Activated CD8-positive, alpha-beta T cell treated with anti-CD3 and anti-CD28 coated beads for 36 hours (primary cell): Measurements from ENCODE around the gene TMEM240. TPM values are rescaled to one million over a fixed set of nuclear protein-coding genes. Genes with fewer than 3 reads are reported as not detected.
"Not testable (repeated sequence)": the region's sequence is repeated elsewhere in the genome, so short reads cannot be mapped to it uniquely, and the experiment has no call there.

Experiments used
- ATAC-seq: fragments of 200-7000 bp; cut with Tn5 transposase; one replicate; pipeline ENCODE4 v1.10.0; 2021; ENCODE audit warnings: mild to moderate bottlenecking, moderate library complexity
- CTCF ChIA-PET: fragments of 350-600 bp; sonication (Branson Sonifier 250); formaldehyde crosslinking; loops from one replicate; lab custom pipeline; 2021; ENCODE audit warnings: antibody characterized with exemption; lab: Charles Lee
- POLR2A ChIA-PET: fragments of 350-600 bp; sonication (Branson Sonifier 250); formaldehyde crosslinking; loops from one replicate; lab custom pipeline; 2021; ENCODE audit warnings: antibody characterized with exemption; lab: Charles Lee
- DNase-seq: peaks from one replicate; pipeline ENCODE4 v3.0.0-alpha.2; 2020
- H3K27ac Mint-ChIP-seq: one replicate; pipeline ENCODE4 v1.8.0; 2021; ENCODE audit warnings: mild to moderate bottlenecking, mixed read lengths
- H3K27me3 Mint-ChIP-seq: one replicate; pipeline ENCODE4 v1.8.0; 2021; ENCODE audit warnings: mixed read lengths
- H3K36me3 Mint-ChIP-seq: one replicate; pipeline ENCODE4 v1.8.0; 2021; ENCODE audit warnings: low read depth, mixed read lengths
- H3K4me1 Mint-ChIP-seq: one replicate; pipeline ENCODE4 v1.8.0; 2021; ENCODE audit warnings: low read depth, mixed read lengths
- H3K4me3 Mint-ChIP-seq: one replicate; pipeline ENCODE4 v1.8.0; 2021; ENCODE audit warnings: mild to moderate bottlenecking, moderate library complexity, mixed read lengths
- H3K9me3 Mint-ChIP-seq: one replicate; pipeline ENCODE4 v1.8.0; 2021; ENCODE audit warnings: mixed read lengths
- intact Hi-C: fragments of 100-400 bp; cut with micrococcal nuclease; formaldehyde crosslinking; loops from one replicate; pipeline ENCODE4 v1.10.0; 2022
- total RNA-seq, 2 experiments: library from RNA; stranded (reverse); gene quantifications; one replicate each; pipeline ENCODE4 v1.2.3, GENCODE V29; 2021
- TF ChIP-seq, protein P1 (sequence below): fragments of 200-600 bp; IDR thresholded peaks from one replicate; pipeline ENCODE4 v1.8.0; 2022; ENCODE audit warnings: antibody characterized with exemption, mild to moderate bottlenecking

TMEM240 gene
- total RNA-seq, 2 experiments from 2014 or later: 0.45 to 0.74 TPM

DNA sequence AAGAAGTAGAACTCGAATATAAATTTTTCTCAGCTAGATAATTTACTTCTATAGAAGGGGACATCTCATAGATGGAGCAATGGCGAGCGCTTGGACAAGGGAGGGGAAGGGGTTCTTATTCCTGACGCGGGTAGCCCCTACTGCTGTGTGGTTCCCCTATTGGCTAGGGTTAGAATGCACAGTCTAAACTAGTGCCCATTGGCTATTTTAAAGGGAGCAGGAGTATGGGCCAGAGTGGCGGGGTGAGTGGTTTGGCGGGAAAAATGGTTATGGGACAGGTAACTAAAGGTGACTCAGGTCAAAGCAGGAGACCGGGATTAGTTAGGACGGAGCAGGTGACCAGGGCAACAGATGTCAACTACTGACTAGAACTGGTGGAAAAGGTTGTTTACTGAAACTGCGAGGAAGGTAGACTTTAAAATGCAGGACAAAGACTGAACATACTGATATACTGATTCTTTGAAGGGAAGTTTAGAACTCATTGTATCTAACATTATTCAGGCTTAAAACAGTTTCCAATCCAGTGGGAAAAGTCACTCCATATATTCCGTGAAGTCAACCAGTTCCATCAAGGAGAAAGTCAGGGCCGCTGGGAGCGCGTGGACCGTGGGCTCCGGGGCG is 29.4 kb downstream of the TMEM240 start:
- H3K27me3 Mint-ChIP-seq: no peaks in the 10 kb centered on the region
- H3K9me3 Mint-ChIP-seq: no peaks in the 10 kb centered on the region
- intact Hi-C loops: no loop called here
- no peak for ATAC-seq
- POLR2A ChIA-PET: interaction anchor here (1.1 to 1.6 kb wide), 2 partner anchors 18 to 112 kb away, joined by 3 to 4 read pairs; partner anchors contain the start of gene CCNL2
- peak; percentile 42 for DNase-seq
- peaks cover 10% of the 10 kb centered on the region for H3K4me1 Mint-ChIP-seq
- CTCF ChIA-PET: no interaction called here
- H3K27ac Mint-ChIP-seq: peak overlapping the region; percentile 92
- TF ChIP-seq, protein P1, sequence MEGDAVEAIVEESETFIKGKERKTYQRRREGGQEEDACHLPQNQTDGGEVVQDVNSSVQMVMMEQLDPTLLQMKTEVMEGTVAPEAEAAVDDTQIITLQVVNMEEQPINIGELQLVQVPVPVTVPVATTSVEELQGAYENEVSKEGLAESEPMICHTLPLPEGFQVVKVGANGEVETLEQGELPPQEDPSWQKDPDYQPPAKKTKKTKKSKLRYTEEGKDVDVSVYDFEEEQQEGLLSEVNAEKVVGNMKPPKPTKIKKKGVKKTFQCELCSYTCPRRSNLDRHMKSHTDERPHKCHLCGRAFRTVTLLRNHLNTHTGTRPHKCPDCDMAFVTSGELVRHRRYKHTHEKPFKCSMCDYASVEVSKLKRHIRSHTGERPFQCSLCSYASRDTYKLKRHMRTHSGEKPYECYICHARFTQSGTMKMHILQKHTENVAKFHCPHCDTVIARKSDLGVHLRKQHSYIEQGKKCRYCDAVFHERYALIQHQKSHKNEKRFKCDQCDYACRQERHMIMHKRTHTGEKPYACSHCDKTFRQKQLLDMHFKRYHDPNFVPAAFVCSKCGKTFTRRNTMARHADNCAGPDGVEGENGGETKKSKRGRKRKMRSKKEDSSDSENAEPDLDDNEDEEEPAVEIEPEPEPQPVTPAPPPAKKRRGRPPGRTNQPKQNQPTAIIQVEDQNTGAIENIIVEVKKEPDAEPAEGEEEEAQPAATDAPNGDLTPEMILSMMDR: no peak
- peak overlapping the region; percentile 91 for H3K4me3 Mint-ChIP-seq
- H3K36me3 Mint-ChIP-seq: peaks cover 10% of the 10 kb centered on the region

GRCh38 chr1:1509465-1509850 is 31.0 kb downstream of the TMEM240 start:
- ATAC-seq, H3K36me3 Mint-ChIP-seq, H3K4me3 Mint-ChIP-seq, DNase-seq, H3K27me3 Mint-ChIP-seq, H3K27ac Mint-ChIP-seq, POLR2A ChIA-PET, H3K9me3 Mint-ChIP-seq, intact Hi-C loops: not testable (repeated sequence)
- peaks cover 18% of the 10 kb centered on the region for H3K4me1 Mint-ChIP-seq
- CTCF ChIA-PET: interaction anchor here (0.6 kb wide), 1 partner anchor 138 kb away, joined by 3 read pairs; no protein-coding TSS in a partner anchor

GRCh38 chr1:1508775-1509464 is 31.5 kb downstream of the TMEM240 start:
- DNase-seq, H3K27ac Mint-ChIP-seq, H3K36me3 Mint-ChIP-seq, H3K9me3 Mint-ChIP-seq, H3K27me3 Mint-ChIP-seq, POLR2A ChIA-PET, ATAC-seq, CTCF ChIA-PET, H3K4me3 Mint-ChIP-seq, intact Hi-C loops: not testable (repeated sequence)
- H3K4me1 Mint-ChIP-seq: peaks cover 16% of the 10 kb centered on the region

GRCh38 chr1:1507305-1507704 is 33.1 kb downstream of the TMEM240 start:
- Mint-ChIP-seq H3K9me3 (no peaks in the 10 kb centered on the region), H3K4me3 (no peak overlapping the region), H3K27ac (no peak overlapping the region), H3K27me3 (no peaks in the 10 kb centered on the region), H3K36me3 (peaks cover 2% of the 10 kb centered on the region), H3K4me1 (peaks cover 13% of the 10 kb centered on the region)
- DNase-seq (no peak), ATAC-seq (no peak)
- ChIA-PET CTCF (no interaction called here), POLR2A (no interaction called here)
- intact Hi-C loops: no loop called here
- TF ChIP-seq, protein P1: no peak

DNA sequence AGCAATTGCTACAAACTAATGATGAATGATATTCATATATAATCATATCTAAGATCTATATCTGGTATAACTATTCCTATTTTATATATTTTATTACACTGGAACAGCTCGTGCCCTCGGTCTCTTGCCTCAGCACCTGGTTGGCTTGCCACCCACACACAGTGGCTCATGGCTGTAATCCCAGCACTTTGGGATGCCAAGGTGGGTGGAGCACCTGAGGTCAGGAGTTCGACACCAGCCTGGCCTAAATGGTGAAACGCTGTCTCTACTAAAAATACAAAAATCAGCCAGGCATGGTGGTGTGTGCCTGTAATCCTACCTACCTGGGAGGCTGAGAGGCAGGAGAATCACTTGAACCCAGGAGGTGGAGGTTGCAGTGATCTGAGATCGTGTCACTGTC is 34.6 kb downstream of the TMEM240 start:
- peak overlapping the region; percentile 45 for H3K4me3 Mint-ChIP-seq
- ATAC-seq, H3K27me3 Mint-ChIP-seq, H3K36me3 Mint-ChIP-seq, H3K9me3 Mint-ChIP-seq, intact Hi-C loops, H3K4me1 Mint-ChIP-seq: not testable (repeated sequence)
- ChIA-PET POLR2A (interaction anchor here (0.7 to 1.3 kb wide), 2 partner anchors 28 to 106 kb away, joined by 3 read pairs; partner anchors contain the start of gene CCNL2), CTCF (interaction anchor here (0.6 to 2.1 kb wide), 5 partner anchors 33 to 488 kb away, joined by 3 to 10 read pairs (median 4); partner anchors contain the start of genes AURKAIP1 and CCNL2)
- peak overlapping the region; percentile 87 for H3K27ac Mint-ChIP-seq
- DNase-seq: peak; percentile 9

DNA sequence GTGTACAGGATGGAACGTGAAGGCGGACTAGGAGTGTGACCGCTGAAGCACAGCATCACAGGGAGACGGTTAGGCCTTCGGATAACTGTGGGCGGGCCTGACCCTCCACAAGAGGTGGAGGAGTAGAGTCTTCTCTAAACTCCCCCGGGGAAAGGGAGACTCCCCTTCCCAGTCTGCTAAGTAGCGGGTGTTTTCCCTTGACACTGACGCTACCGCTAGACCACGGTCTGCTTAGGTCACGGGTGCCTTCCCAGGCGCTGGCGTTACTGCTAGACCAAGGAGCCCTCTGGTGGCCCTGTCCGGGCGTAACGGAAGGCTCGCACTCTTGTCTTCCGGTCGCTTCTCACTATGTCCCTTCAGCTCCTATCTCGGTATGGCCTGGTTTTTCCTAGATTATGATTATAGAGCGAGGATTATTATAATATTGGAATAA is 35.0 kb downstream of the TMEM240 start:
- POLR2A ChIA-PET: interaction anchor here (0.6 to 1.3 kb wide), 5 partner anchors 10 to 182 kb away, joined by 3 read pairs; partner anchors contain the start of gene CCNL2
- CTCF ChIA-PET: interaction anchor here (0.6 to 2.1 kb wide), 8 partner anchors 28 to 488 kb away, joined by 3 to 10 read pairs (median 4); partner anchors contain the start of genes AURKAIP1 and CCNL2
- peak; percentile 64 for ATAC-seq
- H3K9me3 Mint-ChIP-seq, H3K4me1 Mint-ChIP-seq, H3K36me3 Mint-ChIP-seq, H3K27me3 Mint-ChIP-seq, intact Hi-C loops: not testable (repeated sequence)
- peak; percentile 63 for DNase-seq
- Mint-ChIP-seq H3K27ac (peak overlapping the region; percentile 87), H3K4me3 (peak overlapping the region; percentile 45)
